H1 (cell line): Measurements from ENCODE around the gene DNAAF6. TPM values are rescaled to one million over a fixed set of nuclear protein-coding genes. Genes with fewer than 3 reads are reported as not detected.

Source experiments
- CHD7 ChIP-seq: fragments of 300-600 bp; sonication (generic); IDR thresholded peaks from 2 replicates; pipeline ENCODE4 v1.7.1; 2012; ENCODE audit warnings: low read length, moderate library complexity, mild to moderate bottlenecking, inconsistent platforms; ENCODE audit not compliant: insufficient replicate concordance
- CTBP2 ChIP-seq: IDR thresholded peaks from 2 replicates; pipeline ENCODE4 v1.7.0; 2011; ENCODE audit warnings: borderline replicate concordance, mild to moderate bottlenecking, moderate library complexity, mixed read lengths, low read length; ENCODE audit not compliant: insufficient read depth, insufficient read length
- GTF2F1 ChIP-seq: IDR thresholded peaks from 2 replicates; pipeline ENCODE4 v1.6.1; 2012; ENCODE audit warnings: low read depth, low read length, improper control_type of control experiment, borderline replicate concordance
- HDAC2 ChIP-seq, 2 experiments: fragments of 300-600 bp in 1 of 2; sonication (generic) in 1 of 2; IDR thresholded peaks; 2 replicates each; pipeline ENCODE4 v1.6.1; 2011 to 2012; ENCODE audit warnings: low read depth in 2 of 2, low read length in 2 of 2, mild to moderate bottlenecking in 2 of 2, moderate library complexity in 2 of 2, borderline replicate concordance in 1 of 2, inconsistent platforms in 1 of 2
- JUN ChIP-seq: IDR thresholded peaks from 2 replicates; pipeline ENCODE4 v1.6.1; 2011; ENCODE audit warnings: low read depth, mild to moderate bottlenecking, improper control_type of control experiment, low read length
- POU5F1 ChIP-seq: IDR thresholded peaks from 2 replicates; pipeline ENCODE4 v1.6.1; 2011; ENCODE audit warnings: low read depth, mild to moderate bottlenecking, low read length, moderate library complexity
- RXRA ChIP-seq: IDR thresholded peaks from 2 replicates; pipeline ENCODE4 v1.6.1; 2011; ENCODE audit warnings: low read depth, mild to moderate bottlenecking, low read length, moderate library complexity; ENCODE audit not compliant: insufficient read depth
- YY1 ChIP-seq: IDR thresholded peaks from 2 replicates; pipeline ENCODE4 v1.6.1; 2011; ENCODE audit warnings: low read depth, mild to moderate bottlenecking, low read length
- polyA plus RNA-seq, 7 experiments: library from polyadenylated mRNA; depleted of rRNA in 3 of 7; stranded (reverse) in 5 of 7; unstranded in 2 of 7; fragments of >200 nt in 5 of 7; fragments of 200-250 nt in 2 of 7; gene quantifications; 1 replicate in 5 of 7; 2 replicates in 1 of 7; 4 replicates in 1 of 7; pipeline versions ENCODE4 v1.2.1 to v1.2.3, GENCODE V29; 2011 to 2013; ENCODE audit warnings: missing spikeins in 2 of 7, mixed read lengths in 2 of 7
- total RNA-seq: library from RNA; stranded (reverse); fragmentation: NEBNext Ultra II Directional; extraction: Animal tissue kit (Norgen Biotek cat#: 25700); gene quantifications from 2 replicates; pipeline ENCODE4 v1.2.1, GENCODE V29; 2021

The DNAAF6 gene
- total and polyA plus RNA-seq, 2 of the 8 experiments (the other 6 are each of a cell fraction or from before 2014, with no cell fraction given): not detected

GRCh38 chrX:107197319-107197718, 9.1 kb upstream of the DNAAF6 start (continued):
- TF ChIP-seq POU5F1 (no peak), RXRA (no peak), CTBP2 (no peak), YY1 (no peak), HDAC2 (IDR thresholded peaks at IDR 0.05; ENCODE audit: borderline replicate concordance in 1 of 2, low read depth in 2 of 2, low read length in 2 of 2) (no peak), GTF2F1 (no peak), CHD7 (no peak), JUN (no peak)
